MCF 10A (cell line): ENCODE data around the gene PRSS27. TPM values are rescaled to one million over a fixed set of nuclear protein-coding genes. Genes with fewer than 3 reads are reported as not detected.

ENCODE experiments used
- BruUV-seq: library from RNA; stranded (reverse); fragments of 400-500 nt; replicated peaks from 2 replicates; lab custom pipeline; 2021; lab: Mats Ljungman, UMichigan
- CTCF ChIA-PET: fragments of 300-600 bp; sonication (Branson Sonifier 250); formaldehyde crosslinking; extraction: SDS; loops from one replicate; lab custom pipeline; 2021; ENCODE audit warnings: antibody characterized with exemption, inconsistent platforms; lab: Yijun Ruan, JAX
- POLR2A ChIA-PET: fragments of 300-600, 350-650 bp; sonication (Branson Sonifier 250); formaldehyde crosslinking; extraction: SDS; loops from one replicate; lab custom pipeline; 2020; ENCODE audit warnings: antibody characterized with exemption, inconsistent platforms; lab: Yijun Ruan, JAX
- DNase-seq: peaks from one replicate; pipeline ENCODE4 v3.0.0-alpha.2; 2018; ENCODE audit not compliant: unreplicated experiment
- H3K27ac Mint-ChIP-seq: one replicate; pipeline ENCODE4 v1.8.0; 2022; ENCODE audit warnings: mild to moderate bottlenecking, low read depth, mixed read lengths; ENCODE audit not compliant: unreplicated experiment
- H3K27me3 Mint-ChIP-seq: one replicate; pipeline ENCODE4 v1.8.0; 2022; ENCODE audit warnings: mixed read lengths; ENCODE audit not compliant: insufficient read depth, unreplicated experiment
- H3K36me3 Mint-ChIP-seq: one replicate; pipeline ENCODE4 v1.8.0; 2022; ENCODE audit warnings: mild to moderate bottlenecking, moderate library complexity, mixed read lengths; ENCODE audit not compliant: insufficient read depth, unreplicated experiment
- H3K4me1 Mint-ChIP-seq: one replicate; pipeline ENCODE4 v1.8.0; 2022; ENCODE audit warnings: mixed read lengths; ENCODE audit not compliant: insufficient read depth, unreplicated experiment
- H3K4me3 Mint-ChIP-seq: one replicate; pipeline ENCODE4 v1.8.0; 2022; ENCODE audit warnings: mild to moderate bottlenecking, moderate library complexity, mixed read lengths; ENCODE audit not compliant: unreplicated experiment
- H3K9me3 Mint-ChIP-seq: one replicate; pipeline ENCODE4 v1.8.0; 2022; ENCODE audit warnings: mixed read lengths; ENCODE audit not compliant: unreplicated experiment
- intact Hi-C: fragments of 100-400 bp; cut with micrococcal nuclease; formaldehyde crosslinking; loops from 2 replicates; pipeline ENCODE4 v1.14.1; 2022
- total RNA-seq: library from RNA; stranded (reverse); gene quantifications from 2 replicates; pipeline ENCODE4 v1.2.3, GENCODE V29; 2022
- TF ChIP-seq, protein P1 (sequence below): fragments of 200-600 bp; IDR thresholded peaks from one replicate; pipeline ENCODE4 v1.8.0; 2022; ENCODE audit warnings: antibody characterized with exemption, mild to moderate bottlenecking; ENCODE audit not compliant: unreplicated experiment

Gene PRSS27
- total RNA-seq, 1 experiment from 2014 or later = 5.8 TPM

DNA sequence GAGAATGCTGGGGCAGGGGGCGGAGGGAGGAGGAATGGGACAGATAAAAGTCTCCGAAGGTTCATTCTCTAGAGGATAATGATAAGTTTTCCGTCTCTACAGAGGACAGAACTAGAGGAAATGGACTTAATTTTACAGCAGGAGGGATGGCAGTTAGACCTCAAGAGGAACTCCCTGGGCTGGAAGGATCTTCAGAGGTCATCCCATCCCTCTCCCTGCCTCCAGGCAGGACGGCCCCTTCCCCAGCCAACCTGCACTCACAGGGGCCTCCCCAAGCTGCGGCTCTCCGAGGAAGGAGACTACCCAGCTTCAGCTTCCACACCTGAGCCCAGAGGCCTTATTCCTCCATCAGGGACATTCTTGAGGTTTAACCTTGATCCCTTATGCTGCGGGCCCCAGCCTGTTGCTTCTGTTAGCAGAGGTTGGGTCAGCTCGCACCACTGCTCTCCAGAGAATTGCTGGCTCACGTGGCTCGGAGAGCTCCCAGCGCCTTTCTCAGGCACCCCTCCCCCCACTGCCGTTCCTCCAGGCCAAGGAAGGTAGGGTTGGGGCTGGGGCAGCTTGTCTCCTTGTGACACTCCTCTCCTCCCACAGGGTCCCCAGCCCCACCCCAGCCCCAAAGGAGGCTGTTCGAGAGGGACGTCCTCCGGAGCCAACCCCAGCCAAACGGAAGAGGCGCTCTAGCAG is 48.5 kb upstream of the PRSS27 start:
- Mint-ChIP-seq H3K27ac (peak overlapping the region; percentile 81), H3K4me1 (peaks cover 49% of the 10 kb centered on the region), H3K4me3 (peak overlapping the region; percentile 74), H3K9me3 (no peaks in the 10 kb centered on the region), H3K36me3 (peaks cover 98% of the 10 kb centered on the region), H3K27me3 (no peaks in the 10 kb centered on the region)
- DNase-seq = peak; percentile 91
- TF ChIP-seq, protein P1, sequence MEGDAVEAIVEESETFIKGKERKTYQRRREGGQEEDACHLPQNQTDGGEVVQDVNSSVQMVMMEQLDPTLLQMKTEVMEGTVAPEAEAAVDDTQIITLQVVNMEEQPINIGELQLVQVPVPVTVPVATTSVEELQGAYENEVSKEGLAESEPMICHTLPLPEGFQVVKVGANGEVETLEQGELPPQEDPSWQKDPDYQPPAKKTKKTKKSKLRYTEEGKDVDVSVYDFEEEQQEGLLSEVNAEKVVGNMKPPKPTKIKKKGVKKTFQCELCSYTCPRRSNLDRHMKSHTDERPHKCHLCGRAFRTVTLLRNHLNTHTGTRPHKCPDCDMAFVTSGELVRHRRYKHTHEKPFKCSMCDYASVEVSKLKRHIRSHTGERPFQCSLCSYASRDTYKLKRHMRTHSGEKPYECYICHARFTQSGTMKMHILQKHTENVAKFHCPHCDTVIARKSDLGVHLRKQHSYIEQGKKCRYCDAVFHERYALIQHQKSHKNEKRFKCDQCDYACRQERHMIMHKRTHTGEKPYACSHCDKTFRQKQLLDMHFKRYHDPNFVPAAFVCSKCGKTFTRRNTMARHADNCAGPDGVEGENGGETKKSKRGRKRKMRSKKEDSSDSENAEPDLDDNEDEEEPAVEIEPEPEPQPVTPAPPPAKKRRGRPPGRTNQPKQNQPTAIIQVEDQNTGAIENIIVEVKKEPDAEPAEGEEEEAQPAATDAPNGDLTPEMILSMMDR = no peak
- BruUV-seq = no TSS peak
- POLR2A ChIA-PET = interaction anchor here (0.6 to 5.3 kb wide), 23 partner anchors 7 to 613 kb away, joined by 3 to 190 read pairs (median 7); partner anchors contain the start of genes ELOB, FLYWCH1, FLYWCH2 and KCTD5
- intact Hi-C loops = loop anchor here (2.0 kb wide), 3 partner anchors 16 to 100 kb away; partner anchors contain the start of gene SRRM2
- CTCF ChIA-PET = interaction anchor here (0.6 to 3.9 kb wide), 5 partner anchors 9 to 109 kb away, joined by 3 to 15 read pairs (median 8); partner anchors contain the start of gene SRRM2

DNA sequence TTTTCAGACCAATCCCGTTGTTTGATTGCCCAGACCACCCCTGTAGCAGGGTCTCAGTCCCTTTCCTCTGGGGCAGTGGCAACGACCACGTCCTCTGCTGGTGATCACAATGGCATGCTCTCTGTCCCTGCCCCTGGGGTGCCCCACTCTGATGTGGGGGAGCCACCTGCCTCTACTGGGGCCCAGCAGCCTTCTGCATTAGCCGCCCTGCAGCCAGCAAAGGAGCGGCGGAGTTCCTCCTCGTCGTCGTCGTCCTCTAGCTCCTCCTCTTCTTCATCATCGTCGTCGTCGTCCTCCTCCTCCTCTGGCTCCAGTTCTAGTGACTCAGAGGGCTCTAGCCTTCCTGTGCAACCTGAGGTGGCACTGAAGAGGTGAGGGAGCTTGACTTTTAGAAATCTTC is 47.9 kb upstream of the PRSS27 start:
- no peaks in the 10 kb centered on the region for H3K27me3 Mint-ChIP-seq
- peak overlapping the region; percentile 74 for H3K4me3 Mint-ChIP-seq
- TF ChIP-seq, protein P1 = no peak
- no TSS peak for BruUV-seq
- CTCF ChIA-PET = interaction anchor here (2.5 to 3.9 kb wide), 3 partner anchors 9 to 100 kb away, joined by 8 to 15 read pairs (median 15); partner anchors contain the start of gene SRRM2
- H3K36me3 Mint-ChIP-seq = peaks cover 98% of the 10 kb centered on the region
- H3K4me1 Mint-ChIP-seq = peaks cover 45% of the 10 kb centered on the region
- POLR2A ChIA-PET = interaction anchor here (0.8 to 5.3 kb wide), 12 partner anchors 8 to 153 kb away, joined by 3 to 190 read pairs (median 18); partner anchors contain the start of genes ELOB, FLYWCH1, FLYWCH2 and KCTD5
- peak overlapping the region; percentile 6 for H3K27ac Mint-ChIP-seq
- DNase-seq = peak; percentile 91
- no peaks in the 10 kb centered on the region for H3K9me3 Mint-ChIP-seq
- intact Hi-C loops = loop anchor here (2.0 kb wide), 3 partner anchors 15 to 101 kb away; partner anchors contain the start of gene SRRM2

DNA sequence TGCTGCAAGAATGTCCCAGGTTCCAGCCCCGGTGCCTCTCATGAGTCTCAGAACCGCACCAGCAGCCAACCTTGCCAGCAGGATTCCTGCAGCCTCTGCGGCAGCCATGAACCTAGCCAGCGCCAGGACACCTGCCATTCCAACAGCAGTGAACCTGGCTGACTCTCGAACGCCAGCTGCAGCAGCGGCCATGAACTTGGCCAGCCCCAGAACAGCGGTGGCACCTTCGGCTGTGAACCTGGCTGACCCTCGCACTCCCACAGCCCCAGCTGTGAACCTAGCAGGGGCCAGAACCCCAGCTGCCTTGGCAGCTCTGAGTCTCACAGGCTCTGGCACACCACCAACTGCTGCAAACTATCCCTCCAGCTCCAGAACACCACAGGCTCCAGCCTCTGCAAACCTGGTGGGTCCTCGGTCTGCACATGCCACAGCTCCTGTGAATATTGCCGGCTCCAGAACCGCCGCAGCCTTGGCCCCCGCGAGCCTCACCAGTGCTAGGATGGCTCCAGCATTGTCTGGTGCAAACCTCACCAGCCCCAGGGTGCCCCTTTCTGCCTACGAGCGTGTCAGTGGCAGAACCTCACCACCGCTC is 47.2 kb upstream of the PRSS27 start:
- intact Hi-C loops = no loop called here
- peaks cover 98% of the 10 kb centered on the region for H3K36me3 Mint-ChIP-seq
- no TSS peak for BruUV-seq
- peak overlapping the region; percentile 74 for H3K4me3 Mint-ChIP-seq
- CTCF ChIA-PET = interaction anchor here (0.5 to 3.9 kb wide), 4 partner anchors 8 to 101 kb away, joined by 3 to 15 read pairs (median 12); partner anchors contain the start of gene SRRM2
- DNase-seq = no peak
- H3K27ac Mint-ChIP-seq = peak overlapping the region; percentile 78
- POLR2A ChIA-PET = interaction anchor here (0.8 to 5.3 kb wide), 10 partner anchors 9 to 145 kb away, joined by 3 to 190 read pairs (median 20); partner anchors contain the start of genes ELOB, FLYWCH1, FLYWCH2 and KCTD5
- H3K4me1 Mint-ChIP-seq = peaks cover 39% of the 10 kb centered on the region
- TF ChIP-seq, protein P1 = no peak
- H3K9me3 Mint-ChIP-seq = no peaks in the 10 kb centered on the region
- no peaks in the 10 kb centered on the region for H3K27me3 Mint-ChIP-seq
